ENCODE measurements around the gene FBXO17.

FBXO17 gene

DNA sequence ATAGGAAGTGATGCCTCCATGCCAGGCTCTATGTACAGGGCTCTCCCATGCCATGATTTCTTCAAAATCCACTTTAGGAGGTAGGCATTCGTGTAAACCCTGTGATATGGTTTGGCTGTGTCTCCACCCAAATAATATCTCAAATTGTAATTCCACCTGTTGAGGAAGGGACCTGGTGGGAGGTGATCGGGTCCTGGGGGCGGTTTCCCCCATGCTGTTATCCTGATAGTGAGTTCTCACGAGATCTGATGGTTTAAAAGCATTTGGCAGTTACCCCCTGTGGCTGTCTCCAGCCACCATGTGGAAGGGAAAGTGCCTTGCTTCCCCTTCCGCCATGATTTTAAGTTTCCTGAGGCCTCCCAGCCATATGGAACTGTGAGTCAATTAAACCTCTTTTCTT, 53.1 kb downstream of the FBXO17 start:
- Histone ChIP-seq H2AFZ (ENCODE audit: low read length) (no peak overlapping the region), H4K20me1 (ENCODE audit: insufficient read depth, low read length) (no peaks in the 10 kb centered on the region), H3K9me3 (ENCODE audit: low read length) (no peaks in the 10 kb centered on the region), H3K36me3 (ENCODE audit: insufficient read depth, low read length) (peaks cover 42% of the 10 kb centered on the region), H3K4me2 (ENCODE audit: low read length) (no peak overlapping the region), H3K9ac (ENCODE audit: low read length) (no peak overlapping the region), H3K79me2 (ENCODE audit: insufficient read depth, low read length) (no peaks in the 10 kb centered on the region), H3F3A (ENCODE audit: insufficient read depth, low read length) (no peaks in the 10 kb centered on the region), H3K4me1 (ENCODE audit: insufficient read depth, low read length, severe bottlenecking) (no peaks in the 10 kb centered on the region), H3K4me3 (ENCODE audit: low read depth, low read length, poor library complexity, severe bottlenecking) (no peak overlapping the region), H3K27me3 (ENCODE audit: insufficient read depth, low read length) (no peaks in the 10 kb centered on the region), H3K27ac (ENCODE audit: low read depth, low read length, poor library complexity, severe bottlenecking) (no peak overlapping the region), H3K9me2 (ENCODE audit: low read depth, low read length) (no peaks in the 10 kb centered on the region)
- no peak for TF ChIP-seq EZH2 (IDR thresholded peaks at IDR 0.05; ENCODE audit: borderline replicate concordance, low read length)
- TF ChIP-seq CTCF (IDR thresholded peaks at IDR 0.05; ENCODE audit: low read length): no peak

DNA sequence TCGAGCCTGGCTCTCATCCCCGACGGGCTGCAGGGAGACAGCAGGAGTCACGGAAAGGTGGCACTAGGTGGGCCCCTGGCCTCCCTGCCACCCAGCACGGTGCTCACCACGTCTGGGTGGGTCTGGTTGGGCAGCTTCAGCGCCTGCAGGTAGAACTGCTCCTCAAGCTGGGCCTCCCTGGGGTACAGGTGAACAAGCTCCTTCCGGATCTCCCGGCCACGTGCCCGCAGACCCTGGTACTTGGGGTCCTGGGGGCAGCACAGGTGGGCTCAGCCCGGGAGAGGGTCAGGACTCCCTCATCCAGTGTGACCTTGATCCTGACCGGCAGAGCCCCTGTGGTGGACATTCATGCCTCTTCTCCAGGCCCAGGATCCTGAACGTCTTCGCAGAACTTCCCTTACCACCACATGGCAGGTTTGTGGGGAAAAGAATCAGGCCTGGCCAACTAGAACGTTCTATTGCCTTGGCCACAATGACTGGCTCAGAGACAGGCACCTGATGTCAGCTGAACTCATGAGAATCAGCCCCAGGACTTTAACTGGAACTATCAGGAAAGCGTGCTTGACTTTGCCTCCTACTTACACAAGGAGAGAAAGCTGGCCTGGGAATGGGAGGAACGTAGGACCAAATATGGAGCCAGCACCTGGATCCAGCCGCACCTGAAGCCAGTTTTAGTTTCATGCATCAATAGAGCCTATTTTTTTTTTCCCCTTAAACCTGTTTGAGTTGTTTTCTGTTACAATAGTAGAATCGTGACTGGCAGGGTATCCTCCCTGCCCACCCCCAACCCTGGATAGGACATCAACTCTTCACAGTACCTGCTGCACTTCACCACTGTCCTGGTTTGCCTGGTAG, 53.9 kb downstream of the FBXO17 start:
- Histone ChIP-seq H3F3A (ENCODE audit: insufficient read depth, low read length) (no peaks in the 10 kb centered on the region), H3K4me2 (ENCODE audit: low read length) (no peak overlapping the region), H3K27ac (ENCODE audit: low read depth, low read length, poor library complexity, severe bottlenecking) (no peak overlapping the region), H3K79me2 (ENCODE audit: insufficient read depth, low read length) (no peaks in the 10 kb centered on the region), H3K27me3 (ENCODE audit: insufficient read depth, low read length) (no peaks in the 10 kb centered on the region), H3K4me3 (ENCODE audit: low read depth, low read length, poor library complexity, severe bottlenecking) (no peak overlapping the region), H3K9me2 (ENCODE audit: low read depth, low read length) (no peaks in the 10 kb centered on the region), H3K36me3 (ENCODE audit: insufficient read depth, low read length) (peaks cover 42% of the 10 kb centered on the region), H3K9me3 (ENCODE audit: low read length) (no peaks in the 10 kb centered on the region), H2AFZ (ENCODE audit: low read length) (no peak overlapping the region), H3K4me1 (ENCODE audit: insufficient read depth, low read length, severe bottlenecking) (no peaks in the 10 kb centered on the region), H3K9ac (ENCODE audit: low read length) (no peak overlapping the region), H4K20me1 (ENCODE audit: insufficient read depth, low read length) (no peaks in the 10 kb centered on the region)
- TF ChIP-seq EZH2 (IDR thresholded peaks at IDR 0.05; ENCODE audit: borderline replicate concordance, low read length) (no peak), CTCF (IDR thresholded peaks at IDR 0.05; ENCODE audit: low read length) (no peak)

- H3K27ac ChIP-seq (ENCODE audit: low read depth, low read length, poor library complexity, severe bottlenecking): no peak overlapping the region
- no peak overlapping the region for H3K9ac ChIP-seq (ENCODE audit: low read length)
Measured at GRCh38 chr19:38920602-38921419, 54.7 kb downstream of the FBXO17 start.

More at GRCh38 chr19:38920602-38921419, 54.7 kb downstream of the FBXO17 start:
- Histone ChIP-seq H3K9me2 (ENCODE audit: low read depth, low read length) (no peaks in the 10 kb centered on the region), H3F3A (ENCODE audit: insufficient read depth, low read length) (no peaks in the 10 kb centered on the region), H2AFZ (ENCODE audit: low read length) (no peak overlapping the region), H3K4me2 (ENCODE audit: low read length) (no peak overlapping the region), H3K27me3 (ENCODE audit: insufficient read depth, low read length) (no peaks in the 10 kb centered on the region), H3K4me1 (ENCODE audit: insufficient read depth, low read length, severe bottlenecking) (no peaks in the 10 kb centered on the region), H3K36me3 (ENCODE audit: insufficient read depth, low read length) (peaks cover 35% of the 10 kb centered on the region), H3K79me2 (ENCODE audit: insufficient read depth, low read length) (no peaks in the 10 kb centered on the region), H3K4me3 (ENCODE audit: low read depth, low read length, poor library complexity, severe bottlenecking) (no peak overlapping the region), H4K20me1 (ENCODE audit: insufficient read depth, low read length) (no peaks in the 10 kb centered on the region), H3K9me3 (ENCODE audit: low read length) (no peaks in the 10 kb centered on the region)
- no peak for TF ChIP-seq CTCF (IDR thresholded peaks at IDR 0.05; ENCODE audit: low read length)
- TF ChIP-seq EZH2 (IDR thresholded peaks at IDR 0.05; ENCODE audit: borderline replicate concordance, low read length): no peak

Measured in OCI-LY1 (cell line).